ENCODE measurements around the gene KANSL1. TPM values are rescaled to one million over a fixed set of nuclear protein-coding genes. Genes with fewer than 3 reads are reported as not detected.

KANSL1 gene
- total and polyA plus RNA-seq, 2 experiments from 2014 or later: 12.2 to 38.2 TPM

- in situ Hi-C loops (cut with MboI): no loop called here
- H3K9me2 ChIP-seq (ENCODE audit: insufficient read depth): no peaks in the 10 kb centered on the region
- H3K9ac ChIP-seq: no peak overlapping the region
- no peaks in the 10 kb centered on the region for H3K9me3 ChIP-seq (ENCODE audit: low read depth)
- 47 to 57% methylated on average over 4 of the region's 4 CpGs for WGBS, 2 experiments (ENCODE audit: low coverage in 1 of 2, low lambda C conversion rate in 2 of 2, missing lambda C conversion rate in 2 of 2)
- peaks cover 10% of the 10 kb centered on the region; the same call in 1 of the 2 replicates for H4K20me1 ChIP-seq (ENCODE audit: insufficient read depth)
- DNase-seq: no peak
- peaks cover 58% of the 10 kb centered on the region for H3K79me2 ChIP-seq (ENCODE audit: insufficient read depth)
- no peaks in the 10 kb centered on the region for H3K36me3 ChIP-seq (ENCODE audit: low read depth)
- H3K27me3 ChIP-seq (replicated peaks; ENCODE audit: insufficient read depth): no peaks in the 10 kb centered on the region
- peak overlapping the region; percentile 30 for H3K4me2 ChIP-seq (ENCODE audit: unreplicated experiment)
- peak overlapping the region; percentile 62 for H3K27ac ChIP-seq
- no peak overlapping the region for H2AFZ ChIP-seq
- H3F3A ChIP-seq (ENCODE audit: insufficient read depth): peaks cover 42% of the 10 kb centered on the region
- H3K4me1 ChIP-seq (ENCODE audit: insufficient read depth): peaks cover 17% of the 10 kb centered on the region
- no peak for TF ChIP-seq EZH2 (IDR thresholded peaks at IDR 0.05; ENCODE audit: insufficient read depth, poor library complexity, severe bottlenecking)
- no peak overlapping the region for H3K4me3 ChIP-seq
Observed at GRCh38 chr17:46057366-46057765, 135.9 kb downstream of the KANSL1 start.

GRCh38 chr17:46056800-46057304 lies 136.4 kb downstream of the KANSL1 start:
- Histone ChIP-seq H2AFZ (no peak overlapping the region), H3K9me3 (ENCODE audit: low read depth) (no peaks in the 10 kb centered on the region), H4K20me1 (ENCODE audit: insufficient read depth) (peaks cover 10% of the 10 kb centered on the region; the same call in 1 of the 2 replicates), H3K4me3 (no peak overlapping the region), H3K27me3 (replicated peaks; ENCODE audit: insufficient read depth) (no peaks in the 10 kb centered on the region), H3K79me2 (ENCODE audit: insufficient read depth) (peaks cover 63% of the 10 kb centered on the region), H3F3A (ENCODE audit: insufficient read depth) (peaks cover 41% of the 10 kb centered on the region), H3K4me2 (ENCODE audit: unreplicated experiment) (peak overlapping the region; percentile 30), H3K9me2 (ENCODE audit: insufficient read depth) (no peaks in the 10 kb centered on the region), H3K36me3 (ENCODE audit: low read depth) (no peaks in the 10 kb centered on the region), H3K9ac (no peak overlapping the region), H3K4me1 (ENCODE audit: insufficient read depth) (peaks cover 20% of the 10 kb centered on the region), H3K27ac (peak overlapping the region; percentile 62)
- TF ChIP-seq EZH2 (IDR thresholded peaks at IDR 0.05; ENCODE audit: insufficient read depth, poor library complexity, severe bottlenecking): no peak
- TF ChIP-seq EZH2phosphoT487 (IDR thresholded peaks at IDR 0.05; ENCODE audit: insufficient read depth, low read depth): no peak
- in situ Hi-C loops (cut with MboI): no loop called here
- DNase-seq: peak; percentile 80
- WGBS, 2 experiments (ENCODE audit: low coverage in 1 of 2, low lambda C conversion rate in 2 of 2, missing lambda C conversion rate in 2 of 2): 5 to 6% methylated on average over 4 of the region's 4 CpGs

GRCh38 chr17:46053911-46054534 lies 139.2 kb downstream of the KANSL1 start:
- peaks cover 66% of the 10 kb centered on the region for H3K79me2 ChIP-seq (ENCODE audit: insufficient read depth)
- H3K27me3 ChIP-seq (replicated peaks; ENCODE audit: insufficient read depth): no peaks in the 10 kb centered on the region
- H3K9me3 ChIP-seq (ENCODE audit: low read depth): no peaks in the 10 kb centered on the region
- DNase-seq: peak; percentile 61
- peaks cover 37% of the 10 kb centered on the region for H3F3A ChIP-seq (ENCODE audit: insufficient read depth)
- no peak overlapping the region for H3K27ac ChIP-seq
- peaks cover 10% of the 10 kb centered on the region for H3K36me3 ChIP-seq (ENCODE audit: low read depth)
- H3K4me3 ChIP-seq: no peak overlapping the region
- TF ChIP-seq EZH2 (IDR thresholded peaks at IDR 0.05; ENCODE audit: insufficient read depth, poor library complexity, severe bottlenecking) (no peak), EZH2phosphoT487 (IDR thresholded peaks at IDR 0.05; ENCODE audit: insufficient read depth, low read depth) (no peak)
- H3K9ac ChIP-seq: no peak overlapping the region
- H3K4me2 ChIP-seq (ENCODE audit: unreplicated experiment): no peak overlapping the region
- whole genome bisulfite sequencing, 2 experiments (ENCODE audit: low coverage in 1 of 2, low lambda C conversion rate in 2 of 2, missing lambda C conversion rate in 2 of 2): 79 to 80% methylated on average over 8 of the region's 8 CpGs
- peaks cover 23% of the 10 kb centered on the region for H3K4me1 ChIP-seq (ENCODE audit: insufficient read depth)
- no peak overlapping the region for H2AFZ ChIP-seq
- H3K9me2 ChIP-seq (ENCODE audit: insufficient read depth): no peaks in the 10 kb centered on the region
- H4K20me1 ChIP-seq (ENCODE audit: insufficient read depth): peaks cover 10% of the 10 kb centered on the region; the same call in 1 of the 2 replicates
- in situ Hi-C loops (cut with MboI): no loop called here

GRCh38 chr17:46049656-46050055 lies 143.6 kb downstream of the KANSL1 start:
- peaks cover 13% of the 10 kb centered on the region for H3F3A ChIP-seq (ENCODE audit: insufficient read depth)
- no peaks in the 10 kb centered on the region for H4K20me1 ChIP-seq (ENCODE audit: insufficient read depth)
- H3K27ac ChIP-seq: no peak overlapping the region
- TF ChIP-seq EZH2 (IDR thresholded peaks at IDR 0.05; ENCODE audit: insufficient read depth, poor library complexity, severe bottlenecking) (no peak), EZH2phosphoT487 (IDR thresholded peaks at IDR 0.05; ENCODE audit: insufficient read depth, low read depth) (no peak)
- WGBS, 2 experiments (ENCODE audit: low coverage in 1 of 2, low lambda C conversion rate in 2 of 2, missing lambda C conversion rate in 2 of 2): 95 to 97% methylated on average over 5 of the region's 5 CpGs
- in situ Hi-C loops (cut with MboI): loop anchor here (10.0 kb wide), 1 partner anchor 55 kb away; no protein-coding TSS in a partner anchor
- H3K4me3 ChIP-seq: no peak overlapping the region
- H3K9ac ChIP-seq: no peak overlapping the region
- DNase-seq: no peak
- H3K36me3 ChIP-seq (ENCODE audit: low read depth): peaks cover 26% of the 10 kb centered on the region
- H3K9me2 ChIP-seq (ENCODE audit: insufficient read depth): no peaks in the 10 kb centered on the region
- H2AFZ ChIP-seq: no peak overlapping the region
- H3K4me1 ChIP-seq (ENCODE audit: insufficient read depth): 0 out of 2 replicates have a peak, but pooled peaks cover 6% of the 10 kb centered on the region
- no peaks in the 10 kb centered on the region for H3K27me3 ChIP-seq (replicated peaks; ENCODE audit: insufficient read depth)
- H3K9me3 ChIP-seq (ENCODE audit: low read depth): no peaks in the 10 kb centered on the region
- H3K4me2 ChIP-seq (ENCODE audit: unreplicated experiment): no peak overlapping the region
- H3K79me2 ChIP-seq (ENCODE audit: insufficient read depth): peaks cover 50% of the 10 kb centered on the region

Measured in GM23248 (cell line).